ENCODE results near the gene MTAP.

Gene MTAP

GRCh38 chr9:21982391-21982790 is 180.0 kb downstream of the MTAP start:
- TF ChIP-seq, protein P1, sequence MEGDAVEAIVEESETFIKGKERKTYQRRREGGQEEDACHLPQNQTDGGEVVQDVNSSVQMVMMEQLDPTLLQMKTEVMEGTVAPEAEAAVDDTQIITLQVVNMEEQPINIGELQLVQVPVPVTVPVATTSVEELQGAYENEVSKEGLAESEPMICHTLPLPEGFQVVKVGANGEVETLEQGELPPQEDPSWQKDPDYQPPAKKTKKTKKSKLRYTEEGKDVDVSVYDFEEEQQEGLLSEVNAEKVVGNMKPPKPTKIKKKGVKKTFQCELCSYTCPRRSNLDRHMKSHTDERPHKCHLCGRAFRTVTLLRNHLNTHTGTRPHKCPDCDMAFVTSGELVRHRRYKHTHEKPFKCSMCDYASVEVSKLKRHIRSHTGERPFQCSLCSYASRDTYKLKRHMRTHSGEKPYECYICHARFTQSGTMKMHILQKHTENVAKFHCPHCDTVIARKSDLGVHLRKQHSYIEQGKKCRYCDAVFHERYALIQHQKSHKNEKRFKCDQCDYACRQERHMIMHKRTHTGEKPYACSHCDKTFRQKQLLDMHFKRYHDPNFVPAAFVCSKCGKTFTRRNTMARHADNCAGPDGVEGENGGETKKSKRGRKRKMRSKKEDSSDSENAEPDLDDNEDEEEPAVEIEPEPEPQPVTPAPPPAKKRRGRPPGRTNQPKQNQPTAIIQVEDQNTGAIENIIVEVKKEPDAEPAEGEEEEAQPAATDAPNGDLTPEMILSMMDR (IDR thresholded peaks at IDR 0.05; ENCODE audit: control insufficient read depth, insufficient read depth, low read depth, low read length, missing control alignments), result no peak
- H3K4me3 ChIP-seq (ENCODE audit: control insufficient read depth, low read depth, low read length), result no peak overlapping the region
- no peak for DNase-seq (ENCODE audit: low read depth)

- TF ChIP-seq, protein P1 (IDR thresholded peaks at IDR 0.05; ENCODE audit: control insufficient read depth, insufficient read depth, low read depth, low read length, missing control alignments), result no peak
- no peak overlapping the region for H3K4me3 ChIP-seq (ENCODE audit: control insufficient read depth, low read depth, low read length)
- no peak for DNase-seq (ENCODE audit: low read depth)
Measured at GRCh38 chr9:21982861-21983560, 180.6 kb downstream of the MTAP start.

GRCh38 chr9:21983561-21983935 is 181.1 kb downstream of the MTAP start:
- DNase-seq (ENCODE audit: low read depth), result no peak
- H3K4me3 ChIP-seq (ENCODE audit: control insufficient read depth, low read depth, low read length), result no peak overlapping the region
- TF ChIP-seq, protein P1 (IDR thresholded peaks at IDR 0.05; ENCODE audit: control insufficient read depth, insufficient read depth, low read depth, low read length, missing control alignments), result no peak

GRCh38 chr9:21984101-21984500 is 181.7 kb downstream of the MTAP start:
- DNase-seq (ENCODE audit: low read depth), result no peak
- H3K4me3 ChIP-seq (ENCODE audit: control insufficient read depth, low read depth, low read length), result no peak overlapping the region
- TF ChIP-seq, protein P1 (IDR thresholded peaks at IDR 0.05; ENCODE audit: control insufficient read depth, insufficient read depth, low read depth, low read length, missing control alignments), result no peak

DNA sequence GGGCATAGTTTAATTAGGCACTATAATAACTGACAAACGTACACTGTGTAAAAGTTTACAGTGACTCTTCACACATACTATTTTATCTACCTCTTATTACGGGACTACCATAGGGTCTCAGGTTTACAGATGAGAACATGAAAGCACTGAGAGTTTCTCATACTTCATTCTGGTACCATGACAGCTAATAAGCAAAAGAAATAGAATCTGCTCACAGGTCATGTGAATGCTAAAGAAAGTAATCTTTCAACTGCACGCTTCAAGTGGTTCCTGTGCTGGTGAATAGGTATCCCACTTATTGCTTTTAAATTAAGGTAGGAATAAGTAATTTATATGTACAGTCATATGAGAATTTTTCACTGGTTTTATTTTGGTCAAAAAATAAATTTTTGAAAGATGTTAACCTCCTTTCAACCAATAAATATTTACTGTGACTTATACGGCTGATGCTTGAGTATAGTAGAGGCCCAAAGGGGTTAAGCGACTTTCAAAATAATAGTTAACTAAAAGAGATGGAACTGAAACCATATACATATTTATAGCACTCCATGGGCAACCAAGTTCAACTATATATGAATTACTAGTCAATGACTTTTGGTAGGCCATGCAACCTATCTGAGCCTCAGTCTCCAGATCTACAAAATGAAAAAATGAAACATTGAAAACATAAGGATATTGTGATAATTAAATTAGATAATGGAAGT is 183.7 kb downstream of the MTAP start:
- TF ChIP-seq, protein P1 (IDR thresholded peaks at IDR 0.05; ENCODE audit: control insufficient read depth, insufficient read depth, low read depth, low read length, missing control alignments), result no peak
- H3K4me3 ChIP-seq (ENCODE audit: control insufficient read depth, low read depth, low read length), result no peak overlapping the region
- DNase-seq (ENCODE audit: low read depth), result no peak

Data from AG09309 (cell line).